ENCODE measurements around the gene YIF1B.
"Not testable (repeated sequence)": the region's sequence is repeated elsewhere in the genome, so short reads cannot be mapped to it uniquely, and the experiment has no call there.

YIF1B gene, protein sequence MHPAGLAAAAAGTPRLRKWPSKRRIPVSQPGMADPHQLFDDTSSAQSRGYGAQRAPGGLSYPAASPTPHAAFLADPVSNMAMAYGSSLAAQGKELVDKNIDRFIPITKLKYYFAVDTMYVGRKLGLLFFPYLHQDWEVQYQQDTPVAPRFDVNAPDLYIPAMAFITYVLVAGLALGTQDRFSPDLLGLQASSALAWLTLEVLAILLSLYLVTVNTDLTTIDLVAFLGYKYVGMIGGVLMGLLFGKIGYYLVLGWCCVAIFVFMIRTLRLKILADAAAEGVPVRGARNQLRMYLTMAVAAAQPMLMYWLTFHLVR

GRCh38 chr19:38315657-38316476, at the start of gene YIF1B:
Gene YIF1B (minus strand): TSS chr19:38315947. CDS start chr19:38315917, 30 bp downstream.
- H3K4me3 ChIP-seq (ENCODE audit: low read length): peak within 1 kb of the TSS; percentile 85
- DNase-seq (ENCODE audit: low read depth): peak; percentile 97
- TF ChIP-seq, protein P1, sequence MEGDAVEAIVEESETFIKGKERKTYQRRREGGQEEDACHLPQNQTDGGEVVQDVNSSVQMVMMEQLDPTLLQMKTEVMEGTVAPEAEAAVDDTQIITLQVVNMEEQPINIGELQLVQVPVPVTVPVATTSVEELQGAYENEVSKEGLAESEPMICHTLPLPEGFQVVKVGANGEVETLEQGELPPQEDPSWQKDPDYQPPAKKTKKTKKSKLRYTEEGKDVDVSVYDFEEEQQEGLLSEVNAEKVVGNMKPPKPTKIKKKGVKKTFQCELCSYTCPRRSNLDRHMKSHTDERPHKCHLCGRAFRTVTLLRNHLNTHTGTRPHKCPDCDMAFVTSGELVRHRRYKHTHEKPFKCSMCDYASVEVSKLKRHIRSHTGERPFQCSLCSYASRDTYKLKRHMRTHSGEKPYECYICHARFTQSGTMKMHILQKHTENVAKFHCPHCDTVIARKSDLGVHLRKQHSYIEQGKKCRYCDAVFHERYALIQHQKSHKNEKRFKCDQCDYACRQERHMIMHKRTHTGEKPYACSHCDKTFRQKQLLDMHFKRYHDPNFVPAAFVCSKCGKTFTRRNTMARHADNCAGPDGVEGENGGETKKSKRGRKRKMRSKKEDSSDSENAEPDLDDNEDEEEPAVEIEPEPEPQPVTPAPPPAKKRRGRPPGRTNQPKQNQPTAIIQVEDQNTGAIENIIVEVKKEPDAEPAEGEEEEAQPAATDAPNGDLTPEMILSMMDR (conservative IDR thresholded peaks at IDR 0.05; ENCODE audit: low read length): no peak

DNA sequence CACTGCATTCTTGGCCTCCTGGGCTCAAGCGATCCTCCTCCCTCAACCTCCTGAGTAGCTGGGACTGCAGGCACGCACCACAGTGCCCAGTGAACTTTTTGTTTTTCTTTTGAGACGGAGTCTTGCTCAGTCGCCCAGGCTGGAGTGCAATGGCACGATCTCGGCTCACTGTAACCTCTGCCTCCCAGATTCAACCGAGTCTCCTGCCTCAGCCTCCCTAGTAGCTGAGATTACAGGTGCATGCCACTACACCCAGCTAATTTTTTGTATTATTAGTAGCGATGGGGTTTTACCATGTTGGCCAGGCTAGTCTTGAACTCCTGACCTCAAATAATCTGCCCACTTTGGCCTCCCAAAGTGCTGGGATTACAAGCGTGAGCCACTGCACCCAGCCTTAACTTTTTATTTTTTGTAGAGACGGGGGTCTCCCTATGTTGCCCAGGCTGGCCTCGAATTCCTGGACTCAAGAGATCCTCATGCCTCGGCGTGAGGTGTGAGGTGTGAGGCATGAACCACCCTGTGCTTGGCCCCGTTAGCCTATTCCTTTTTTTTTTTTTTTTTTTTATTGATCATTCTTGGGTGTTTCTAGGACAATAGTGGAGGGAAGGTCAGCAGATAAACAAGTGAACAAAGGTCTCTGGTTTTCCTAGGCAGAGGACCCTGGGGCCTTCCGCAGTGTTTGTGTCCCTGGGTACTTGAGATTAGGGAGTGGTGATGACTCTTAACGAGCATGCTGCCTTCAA, 47.4 kb upstream of the YIF1B start:
- H3K4me3 ChIP-seq (ENCODE audit: low read length): peak overlapping the region; percentile 66
- not testable (repeated sequence) for DNase-seq (ENCODE audit: low read depth)

DNA sequence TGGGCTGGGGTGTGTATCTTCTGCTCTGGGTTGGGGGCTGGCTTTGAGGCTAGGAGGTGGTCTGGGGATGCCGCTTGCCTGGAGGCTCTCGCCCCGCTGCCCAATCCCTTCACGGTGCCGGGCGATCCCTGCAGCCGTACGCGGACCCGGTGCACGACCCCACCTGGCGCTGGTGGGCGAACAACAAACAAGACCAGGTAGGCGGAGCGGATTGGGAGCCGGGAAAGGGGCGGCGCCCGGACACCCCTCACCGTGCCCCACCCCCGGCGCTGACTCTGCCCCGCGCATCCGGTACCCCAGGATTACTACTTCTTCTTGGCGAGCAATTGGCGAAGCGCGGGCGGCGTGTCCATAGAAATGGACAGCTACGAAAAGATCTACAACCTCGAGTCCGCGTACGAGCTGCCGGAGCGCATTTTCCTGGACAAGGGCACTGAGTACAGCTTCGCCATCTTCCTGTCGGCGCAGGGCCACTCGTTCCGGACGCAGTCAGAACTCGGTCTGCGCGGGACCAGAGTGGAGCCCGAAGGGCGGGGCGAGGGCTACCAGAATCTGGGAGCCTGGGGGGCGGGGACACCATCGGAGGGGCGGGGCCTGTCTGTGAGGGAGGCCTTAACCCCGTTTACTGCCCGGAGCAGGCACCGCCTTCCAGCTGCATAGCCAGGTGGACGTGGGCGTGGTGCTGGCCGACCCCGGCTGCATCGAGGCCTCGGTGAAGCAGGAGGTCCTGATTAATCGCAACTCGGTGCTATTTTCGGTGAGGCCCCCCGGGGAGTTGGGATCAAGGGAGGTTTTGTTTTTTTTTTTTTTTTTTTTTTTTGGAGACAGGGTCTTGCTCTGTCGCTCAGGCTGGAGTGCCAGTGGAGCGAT, 46.6 kb upstream of the YIF1B start:
- TF ChIP-seq, protein P1 (conservative IDR thresholded peaks at IDR 0.05; ENCODE audit: low read length): no peak
- DNase-seq (ENCODE audit: low read depth): peak; percentile 58
- peak overlapping the region; percentile 66 for H3K4me3 ChIP-seq (ENCODE audit: low read length)

GRCh38 chr19:38361633-38362075, 45.9 kb upstream of the YIF1B start:
- H3K4me3 ChIP-seq (ENCODE audit: low read length): peak overlapping the region; percentile 66
- DNase-seq (ENCODE audit: low read depth): peak; percentile 51
- TF ChIP-seq, protein P1 (conservative IDR thresholded peaks at IDR 0.05; ENCODE audit: low read length): peak; percentile 16; the same call in 1 of the 2 replicates

DNA sequence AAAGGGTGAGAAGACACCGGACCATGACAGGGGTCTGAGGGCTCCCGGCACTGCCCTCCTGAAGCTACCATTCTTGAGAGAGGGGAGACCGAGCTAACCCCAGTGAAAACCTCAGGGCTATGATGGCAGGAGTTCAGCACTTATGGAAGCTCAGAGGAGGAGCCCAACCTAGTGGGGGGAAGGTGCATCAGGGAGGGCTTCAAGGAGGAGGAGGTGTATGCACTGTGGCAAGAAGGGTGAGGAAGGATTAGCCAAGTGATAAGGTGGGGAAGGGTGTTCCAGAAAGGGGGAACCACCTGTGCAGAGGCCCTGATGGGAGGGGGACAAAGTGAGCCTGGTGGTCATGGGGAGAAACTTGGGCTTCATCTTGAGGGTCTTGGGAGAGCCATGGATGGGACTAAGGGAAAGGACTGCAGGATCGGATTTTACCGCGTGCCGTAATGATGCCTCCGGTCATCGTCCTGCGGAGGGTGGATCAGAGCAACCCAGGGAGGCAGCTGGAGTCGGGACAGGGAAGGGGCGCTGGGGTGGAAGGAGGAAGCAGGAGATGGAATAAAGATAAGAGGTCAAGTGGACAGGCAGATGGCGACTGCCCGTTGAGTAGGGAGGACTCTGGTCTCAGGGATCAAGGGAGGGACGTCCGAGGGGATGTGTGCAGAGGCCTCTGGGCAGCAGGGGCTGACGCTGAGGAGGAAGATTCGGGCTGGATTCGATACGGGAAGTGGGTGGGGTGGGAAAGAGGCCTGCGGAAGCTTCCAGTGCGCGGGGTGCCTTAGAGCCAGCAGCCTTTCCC, 45.3 kb upstream of the YIF1B start:
- peak overlapping the region; percentile 66 for H3K4me3 ChIP-seq (ENCODE audit: low read length)
- TF ChIP-seq, protein P1 (conservative IDR thresholded peaks at IDR 0.05; ENCODE audit: low read length): no peak
- no peak for DNase-seq (ENCODE audit: low read depth)

GRCh38 chr19:38360351-38360750, 44.6 kb upstream of the YIF1B start:
- no peak for DNase-seq (ENCODE audit: low read depth)
- H3K4me3 ChIP-seq (ENCODE audit: low read length): no peak overlapping the region
- TF ChIP-seq, protein P1 (conservative IDR thresholded peaks at IDR 0.05; ENCODE audit: low read length): no peak
